ENCODE results near the gene VWA7.

GRCh38 chr6:31785475-31785874 is 8.3 kb upstream of the VWA7 start:
- TF ChIP-seq POLR2A (IDR thresholded peaks at IDR 0.05) (no peak), CTCF (IDR thresholded peaks at IDR 0.05) (no peak)

Data from heart left ventricle (tissue), 13 donors.